Sigmoid colon (tissue), 7 donors: ENCODE data around the gene SCART1. TPM values are rescaled to one million over a fixed set of nuclear protein-coding genes. Genes with fewer than 3 reads are reported as not detected.

Experiments
- DNase-seq: peaks from one replicate; pipeline ENCODE4 v3.0.0-alpha.2; 2019
- H3K27ac ChIP-seq, 4 donors: fragments of 200-600 bp; sonication (generic); one replicate each; pipeline ENCODE4 v1.5.1; 2016 to 2019; ENCODE audit warnings: mild to moderate bottlenecking in 1 of 4
- H3K27me3 ChIP-seq, 3 donors: fragments of 200-600 bp; sonication (generic); one replicate each; pipeline ENCODE4 v1.5.1; 2019; ENCODE audit warnings: mild to moderate bottlenecking in 1 of 3
- H3K36me3 ChIP-seq, 4 donors: fragments of 200-600 bp; sonication (generic); one replicate each; pipeline ENCODE4 v1.5.1; 2016 to 2019
- H3K4me1 ChIP-seq, 4 donors: fragments of 200-600 bp; sonication (generic); one replicate each; pipeline ENCODE4 v1.5.1; 2017 to 2019
- H3K4me3 ChIP-seq, 4 donors: fragments of 200-600 bp; sonication (generic); one replicate each; pipeline ENCODE4 v1.5.1; 2017 to 2019; ENCODE audit warnings: mild to moderate bottlenecking in 2 of 4, moderate library complexity in 1 of 4
- H3K9me3 ChIP-seq, 4 donors: fragments of 200-600 bp in 3 of 4; sonication (generic) in 3 of 4; one replicate each; pipeline versions ENCODE4 v1.5.1 to v1.6.1; 2013 to 2019
- CTCF ChIP-seq, 4 experiments: fragments of 450-650 bp in 3 of 4; fragments of 200-600 bp in 1 of 4; IDR thresholded peaks; one replicate each; pipeline ENCODE4 v1.5.1; 2016 to 2019; ENCODE audit warnings: antibody characterized with exemption in 4 of 4, mild to moderate bottlenecking in 3 of 4, moderate library complexity in 2 of 4
- EP300 ChIP-seq, 4 donors: sonication (generic); formaldehyde crosslinking; IDR thresholded peaks; one replicate each; pipeline ENCODE4 v1.6.1; 2017; ENCODE audit warnings: antibody characterized with exemption in 4 of 4
- POLR2A ChIP-seq, 2 donors: fragments of 450-650 bp; IDR thresholded peaks; one replicate each; pipeline ENCODE4 v1.6.1; 2016; ENCODE audit warnings: antibody characterized with exemption in 2 of 2, mild to moderate bottlenecking in 2 of 2, moderate library complexity in 2 of 2
- POLR2AphosphoS5 ChIP-seq, 4 donors: sonication (generic); formaldehyde crosslinking; IDR thresholded peaks; one replicate each; pipeline ENCODE4 v1.6.1; 2017; ENCODE audit warnings: antibody characterized with exemption in 4 of 4
- WGBS, 2 donors: extraction: QIAGEN DNeasy Blood & Tissue Kit; methylation state at CpG; one replicate each; pipeline ENCODE4 v1.1.7; 2013; 5-methylcytosine and 5-hydroxymethylcytosine counted together
- intact Hi-C: fragments of 100-400 bp; cut with DNase I; formaldehyde crosslinking; loops from one replicate; pipeline ENCODE4 v1.15.1; 2023
- polyA plus RNA-seq, 3 donors: library from polyadenylated mRNA; stranded (reverse); fragments of 200-250 nt; gene quantifications; one replicate each; pipeline ENCODE4 v1.2.3, GENCODE V29; 2013
- total RNA-seq, 4 donors: library from RNA; depleted of rRNA; stranded (reverse); fragments of >200 nt; gene quantifications; one replicate each; pipeline ENCODE4 v1.1.0, GENCODE V29; 2016
- donor health status: healthy with polysubstance abuse.
- donor health status: Bipolar disorder and iron deficiency.
- donor health status: healthy.

Gene SCART1
- total and polyA plus RNA-seq, 7 donors = 0.99 to 4.7 (median 2.9) TPM; not detected in 2

- no peaks in the 10 kb centered on the region for H3K36me3 ChIP-seq
- TF ChIP-seq POLR2A (IDR thresholded peaks at IDR 0.05) (no peak), EP300 (IDR thresholded peaks at IDR 0.05) (no peak), CTCF (IDR thresholded peaks at IDR 0.05) (no peak), POLR2AphosphoS5 (IDR thresholded peaks at IDR 0.05) (no peak)
- intact Hi-C loops = no loop called here
- no peak overlapping the region for H3K4me3 ChIP-seq
- H3K9me3 ChIP-seq = no peaks in the 10 kb centered on the region
- DNase-seq = no peak
- no peak overlapping the region for H3K27ac ChIP-seq
- WGBS, 2 donors = 77 to 78% methylated on average over 11 of the region's 11 CpGs
- no peaks in the 10 kb centered on the region for H3K4me1 ChIP-seq
- no peaks in the 10 kb centered on the region for H3K27me3 ChIP-seq
Observed at GRCh38 chr10:133475821-133476640, 22.3 kb downstream of the SCART1 start.

GRCh38 chr10:133476641-133476990 is 22.9 kb downstream of the SCART1 start:
- 82 to 87% methylated on average over 9 of the region's 9 CpGs for WGBS, 2 donors
- H3K9me3 ChIP-seq = no peaks in the 10 kb centered on the region
- TF ChIP-seq CTCF (IDR thresholded peaks at IDR 0.05) (no peak), POLR2AphosphoS5 (IDR thresholded peaks at IDR 0.05) (no peak), POLR2A (IDR thresholded peaks at IDR 0.05) (no peak), EP300 (IDR thresholded peaks at IDR 0.05) (no peak)
- no peak overlapping the region for H3K4me3 ChIP-seq
- intact Hi-C loops = no loop called here
- H3K36me3 ChIP-seq = no peaks in the 10 kb centered on the region
- H3K27me3 ChIP-seq = no peaks in the 10 kb centered on the region
- H3K27ac ChIP-seq = no peak overlapping the region
- no peaks in the 10 kb centered on the region for H3K4me1 ChIP-seq
- no peak for DNase-seq

GRCh38 chr10:133481086-133481643 is 27.4 kb downstream of the SCART1 start:
- no peak for DNase-seq
- H3K4me3 ChIP-seq = no peak overlapping the region
- no peaks in the 10 kb centered on the region for H3K36me3 ChIP-seq
- H3K27me3 ChIP-seq = no peaks in the 10 kb centered on the region
- no peak for TF ChIP-seq CTCF (IDR thresholded peaks at IDR 0.05)
- no peak for TF ChIP-seq POLR2AphosphoS5 (IDR thresholded peaks at IDR 0.05)
- no peak for TF ChIP-seq EP300 (IDR thresholded peaks at IDR 0.05)
- TF ChIP-seq POLR2A (IDR thresholded peaks at IDR 0.05) = no peak
- 76 to 85% methylated on average over 12 of the region's 12 CpGs for WGBS, 2 donors
- H3K4me1 ChIP-seq = no peaks in the 10 kb centered on the region
- intact Hi-C loops = no loop called here
- H3K27ac ChIP-seq = no peak overlapping the region
- H3K9me3 ChIP-seq = peaks cover 0 to 7% (median 0%) of the 10 kb centered on the region in 4 donors

- no peak for DNase-seq
- intact Hi-C loops = no loop called here
Observed at GRCh38 chr10:133481657-133482056, 27.9 kb downstream of the SCART1 start.

More at GRCh38 chr10:133481657-133482056, 27.9 kb downstream of the SCART1 start:
- Histone ChIP-seq H3K4me1 (no peaks in the 10 kb centered on the region), H3K36me3 (no peaks in the 10 kb centered on the region), H3K9me3 (peaks cover 0 to 11% (median 0%) of the 10 kb centered on the region in 4 donors), H3K27me3 (no peaks in the 10 kb centered on the region), H3K27ac (no peak overlapping the region), H3K4me3 (no peak overlapping the region)
- TF ChIP-seq POLR2AphosphoS5 (IDR thresholded peaks at IDR 0.05) (no peak), POLR2A (IDR thresholded peaks at IDR 0.05) (no peak), CTCF (IDR thresholded peaks at IDR 0.05) (no peak), EP300 (IDR thresholded peaks at IDR 0.05) (no peak)
- 84 to 94% methylated on average over 10 of the region's 10 CpGs for WGBS, 2 donors
